ENCODE data around the gene EXOSC5. TPM values are rescaled to one million over a fixed set of nuclear protein-coding genes. Genes with fewer than 3 reads are reported as not detected.

The EXOSC5 gene
- total and polyA plus RNA-seq, 2 of the 13 experiments (the other 11 are each of a cell fraction or from before 2014, with no cell fraction given): 24.1 to 26.5 TPM

GRCh38 chr19:41426116-41426841 lies 29.1 kb upstream of the EXOSC5 start (continued):
- TF ChIP-seq, protein P1, sequence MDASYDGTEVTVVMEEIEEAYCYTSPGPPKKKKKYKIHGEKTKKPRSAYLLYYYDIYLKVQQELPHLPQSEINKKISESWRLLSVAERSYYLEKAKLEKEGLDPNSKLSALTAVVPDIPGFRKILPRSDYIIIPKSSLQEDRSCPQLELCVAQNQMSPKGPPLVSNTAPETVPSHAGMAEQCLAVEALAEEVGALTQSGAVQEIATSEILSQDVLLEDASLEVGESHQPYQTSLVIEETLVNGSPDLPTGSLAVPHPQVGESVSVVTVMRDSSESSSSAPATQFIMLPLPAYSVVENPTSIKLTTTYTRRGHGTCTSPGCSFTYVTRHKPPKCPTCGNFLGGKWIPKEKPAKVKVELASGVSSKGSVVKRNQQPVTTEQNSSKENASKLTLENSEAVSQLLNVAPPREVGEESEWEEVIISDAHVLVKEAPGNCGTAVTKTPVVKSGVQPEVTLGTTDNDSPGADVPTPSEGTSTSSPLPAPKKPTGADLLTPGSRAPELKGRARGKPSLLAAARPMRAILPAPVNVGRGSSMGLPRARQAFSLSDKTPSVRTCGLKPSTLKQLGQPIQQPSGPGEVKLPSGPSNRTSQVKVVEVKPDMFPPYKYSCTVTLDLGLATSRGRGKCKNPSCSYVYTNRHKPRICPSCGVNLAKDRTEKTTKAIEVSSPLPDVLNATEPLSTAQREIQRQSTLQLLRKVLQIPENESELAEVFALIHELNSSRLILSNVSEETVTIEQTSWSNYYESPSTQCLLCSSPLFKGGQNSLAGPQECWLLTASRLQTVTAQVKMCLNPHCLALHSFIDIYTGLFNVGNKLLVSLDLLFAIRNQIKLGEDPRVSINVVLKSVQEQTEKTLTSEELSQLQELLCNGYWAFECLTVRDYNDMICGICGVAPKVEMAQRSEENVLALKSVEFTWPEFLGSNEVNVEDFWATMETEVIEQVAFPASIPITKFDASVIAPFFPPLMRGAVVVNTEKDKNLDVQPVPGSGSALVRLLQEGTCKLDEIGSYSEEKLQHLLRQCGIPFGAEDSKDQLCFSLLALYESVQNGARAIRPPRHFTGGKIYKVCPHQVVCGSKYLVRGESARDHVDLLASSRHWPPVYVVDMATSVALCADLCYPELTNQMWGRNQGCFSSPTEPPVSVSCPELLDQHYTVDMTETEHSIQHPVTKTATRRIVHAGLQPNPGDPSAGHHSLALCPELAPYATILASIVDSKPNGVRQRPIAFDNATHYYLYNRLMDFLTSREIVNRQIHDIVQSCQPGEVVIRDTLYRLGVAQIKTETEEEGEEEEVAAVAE (CRISPR knock-in tag; IDR thresholded peaks at IDR 0.05; ENCODE audit: borderline replicate concordance): no peak
- TF ChIP-seq, protein P2, sequence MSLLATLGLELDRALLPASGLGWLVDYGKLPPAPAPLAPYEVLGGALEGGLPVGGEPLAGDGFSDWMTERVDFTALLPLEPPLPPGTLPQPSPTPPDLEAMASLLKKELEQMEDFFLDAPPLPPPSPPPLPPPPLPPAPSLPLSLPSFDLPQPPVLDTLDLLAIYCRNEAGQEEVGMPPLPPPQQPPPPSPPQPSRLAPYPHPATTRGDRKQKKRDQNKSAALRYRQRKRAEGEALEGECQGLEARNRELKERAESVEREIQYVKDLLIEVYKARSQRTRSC (CRISPR knock-in tag; IDR thresholded peaks at IDR 0.05; ENCODE audit: low read depth): no peak
- no peak for TF ChIP-seq NFIB (CRISPR knock-in tag; IDR thresholded peaks at IDR 0.05; ENCODE audit: borderline replicate concordance)
- no peak for TF ChIP-seq ZNF136 (CRISPR knock-in tag; IDR thresholded peaks at IDR 0.05; ENCODE audit: low read depth)
- no peak for TF ChIP-seq NCOA1 (CRISPR knock-in tag; IDR thresholded peaks at IDR 0.05)
- no peak for TF ChIP-seq PTBP1 (IDR thresholded peaks at IDR 0.05; ENCODE audit: low read depth, low read length, poor library complexity, severe bottlenecking)
- no peak for TF ChIP-seq SNAPC4 (CRISPR knock-in tag; IDR thresholded peaks at IDR 0.05)
- TF ChIP-seq SSRP1 (CRISPR knock-in tag; IDR thresholded peaks at IDR 0.05): no peak
- no peak for TF ChIP-seq ZNF33A (CRISPR knock-in tag; IDR thresholded peaks at IDR 0.05; ENCODE audit: borderline replicate concordance)
- TF ChIP-seq RAD51 (IDR thresholded peaks at IDR 0.05; ENCODE audit: borderline replicate concordance): no peak
- TF ChIP-seq YY1 (IDR thresholded peaks at IDR 0.05; ENCODE audit: insufficient read depth, insufficient replicate concordance, low read depth, low read length): no peak
- no peak for TF ChIP-seq BORCS8-MEF2B (CRISPR knock-in tag; IDR thresholded peaks at IDR 0.05)
- no peak for TF ChIP-seq CCAR2 (optimal IDR thresholded peaks at IDR 0.05; ENCODE audit: low read depth, low read length)
- peak; percentile 61 for TF ChIP-seq ZBTB38 (CRISPR knock-in tag; IDR thresholded peaks at IDR 0.05)
- TF ChIP-seq, protein P3, sequence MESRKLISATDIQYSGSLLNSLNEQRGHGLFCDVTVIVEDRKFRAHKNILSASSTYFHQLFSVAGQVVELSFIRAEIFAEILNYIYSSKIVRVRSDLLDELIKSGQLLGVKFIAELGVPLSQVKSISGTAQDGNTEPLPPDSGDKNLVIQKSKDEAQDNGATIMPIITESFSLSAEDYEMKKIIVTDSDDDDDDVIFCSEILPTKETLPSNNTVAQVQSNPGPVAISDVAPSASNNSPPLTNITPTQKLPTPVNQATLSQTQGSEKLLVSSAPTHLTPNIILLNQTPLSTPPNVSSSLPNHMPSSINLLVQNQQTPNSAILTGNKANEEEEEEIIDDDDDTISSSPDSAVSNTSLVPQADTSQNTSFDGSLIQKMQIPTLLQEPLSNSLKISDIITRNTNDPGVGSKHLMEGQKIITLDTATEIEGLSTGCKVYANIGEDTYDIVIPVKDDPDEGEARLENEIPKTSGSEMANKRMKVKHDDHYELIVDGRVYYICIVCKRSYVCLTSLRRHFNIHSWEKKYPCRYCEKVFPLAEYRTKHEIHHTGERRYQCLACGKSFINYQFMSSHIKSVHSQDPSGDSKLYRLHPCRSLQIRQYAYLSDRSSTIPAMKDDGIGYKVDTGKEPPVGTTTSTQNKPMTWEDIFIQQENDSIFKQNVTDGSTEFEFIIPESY (CRISPR knock-in tag; IDR thresholded peaks at IDR 0.05): peak; percentile 79; the same call in 1 of the 2 replicates
- no peak for TF ChIP-seq ZNF772 (CRISPR knock-in tag; IDR thresholded peaks at IDR 0.05)
- no peak for TF ChIP-seq ZNF296 (CRISPR knock-in tag; conservative IDR thresholded peaks at IDR 0.05)
- no peak for TF ChIP-seq SIX4 (CRISPR knock-in tag; IDR thresholded peaks at IDR 0.05)
